Measurements from ENCODE around the gene CARD14. TPM values are rescaled to one million over a fixed set of nuclear protein-coding genes. Genes with fewer than 3 reads are reported as not detected.

CARD14 gene
- total and polyA plus RNA-seq, 2 of the 13 experiments (the other 11 are each of a cell fraction or from before 2014, with no cell fraction given): 0.11 TPM; not detected in 1

GRCh38 chr17:80147035-80147822 is 22.6 kb upstream of the CARD14 start, which contains the start of gene EIF4A3 (continued):
- TF ChIP-seq KLF6 (CRISPR knock-in tag; IDR thresholded peaks at IDR 0.05) (peak; percentile 87), HNRNPLL (IDR thresholded peaks at IDR 0.05; ENCODE audit: low read depth, low read length, poor library complexity, severe bottlenecking) (peak; percentile 89), CHD4 (IDR thresholded peaks at IDR 0.05; ENCODE audit: borderline replicate concordance, low read length) (no peak), AGO2 (optimal IDR thresholded peaks at IDR 0.05; ENCODE audit: low read depth, low read length) (peak; percentile 85), LRRFIP1 (CRISPR knock-in tag; conservative IDR thresholded peaks at IDR 0.05) (no peak), ZNF547 (CRISPR knock-in tag; IDR thresholded peaks at IDR 0.05) (peak; percentile 50), ZNF704 (CRISPR knock-in tag; IDR thresholded peaks at IDR 0.05; ENCODE audit: borderline replicate concordance) (peak; percentile 80), SOX13 (IDR thresholded peaks at IDR 0.05) (no peak), SOX13 (CRISPR knock-in tag; conservative IDR thresholded peaks at IDR 0.05 in 1 of 2, IDR thresholded peaks at IDR 0.05 in 1 of 2) (peak in 1 of 2 experiments; percentile 38; a peak in 1 of 4 replicates), CREM (IDR thresholded peaks at IDR 0.05) (peak; percentile 87), CREM (CRISPR knock-in tag; IDR thresholded peaks at IDR 0.05) (no peak), MYNN (CRISPR knock-in tag; IDR thresholded peaks at IDR 0.05; ENCODE audit: low read depth) (0 out of 2 replicates have a peak, but pooled peaks have one; percentile 59), BORCS8-MEF2B (CRISPR knock-in tag; IDR thresholded peaks at IDR 0.05) (peak; percentile 98), BHLHE40 (IDR thresholded peaks at IDR 0.05; ENCODE audit: low read length) (peak; percentile 98), JARID2 (CRISPR knock-in tag; IDR thresholded peaks at IDR 0.05; ENCODE audit: insufficient replicate concordance) (peak; percentile 68), EEA1 (CRISPR knock-in tag; IDR thresholded peaks at IDR 0.05; ENCODE audit: borderline replicate concordance) (peak; percentile 95), NKX3-1 (CRISPR knock-in tag; IDR thresholded peaks at IDR 0.05) (peak; percentile 76; the same call in 1 of the 2 replicates), RBFOX2 (IDR thresholded peaks at IDR 0.05; ENCODE audit: low read depth, low read length) (peak; percentile 99)
- TF ChIP-seq, protein P1, sequence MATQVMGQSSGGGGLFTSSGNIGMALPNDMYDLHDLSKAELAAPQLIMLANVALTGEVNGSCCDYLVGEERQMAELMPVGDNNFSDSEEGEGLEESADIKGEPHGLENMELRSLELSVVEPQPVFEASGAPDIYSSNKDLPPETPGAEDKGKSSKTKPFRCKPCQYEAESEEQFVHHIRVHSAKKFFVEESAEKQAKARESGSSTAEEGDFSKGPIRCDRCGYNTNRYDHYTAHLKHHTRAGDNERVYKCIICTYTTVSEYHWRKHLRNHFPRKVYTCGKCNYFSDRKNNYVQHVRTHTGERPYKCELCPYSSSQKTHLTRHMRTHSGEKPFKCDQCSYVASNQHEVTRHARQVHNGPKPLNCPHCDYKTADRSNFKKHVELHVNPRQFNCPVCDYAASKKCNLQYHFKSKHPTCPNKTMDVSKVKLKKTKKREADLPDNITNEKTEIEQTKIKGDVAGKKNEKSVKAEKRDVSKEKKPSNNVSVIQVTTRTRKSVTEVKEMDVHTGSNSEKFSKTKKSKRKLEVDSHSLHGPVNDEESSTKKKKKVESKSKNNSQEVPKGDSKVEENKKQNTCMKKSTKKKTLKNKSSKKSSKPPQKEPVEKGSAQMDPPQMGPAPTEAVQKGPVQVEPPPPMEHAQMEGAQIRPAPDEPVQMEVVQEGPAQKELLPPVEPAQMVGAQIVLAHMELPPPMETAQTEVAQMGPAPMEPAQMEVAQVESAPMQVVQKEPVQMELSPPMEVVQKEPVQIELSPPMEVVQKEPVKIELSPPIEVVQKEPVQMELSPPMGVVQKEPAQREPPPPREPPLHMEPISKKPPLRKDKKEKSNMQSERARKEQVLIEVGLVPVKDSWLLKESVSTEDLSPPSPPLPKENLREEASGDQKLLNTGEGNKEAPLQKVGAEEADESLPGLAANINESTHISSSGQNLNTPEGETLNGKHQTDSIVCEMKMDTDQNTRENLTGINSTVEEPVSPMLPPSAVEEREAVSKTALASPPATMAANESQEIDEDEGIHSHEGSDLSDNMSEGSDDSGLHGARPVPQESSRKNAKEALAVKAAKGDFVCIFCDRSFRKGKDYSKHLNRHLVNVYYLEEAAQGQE (IDR thresholded peaks at IDR 0.05; ENCODE audit: borderline replicate concordance in 1 of 2, low read depth in 1 of 2, low read length in 2 of 2): no peak
- TF ChIP-seq, protein P2, sequence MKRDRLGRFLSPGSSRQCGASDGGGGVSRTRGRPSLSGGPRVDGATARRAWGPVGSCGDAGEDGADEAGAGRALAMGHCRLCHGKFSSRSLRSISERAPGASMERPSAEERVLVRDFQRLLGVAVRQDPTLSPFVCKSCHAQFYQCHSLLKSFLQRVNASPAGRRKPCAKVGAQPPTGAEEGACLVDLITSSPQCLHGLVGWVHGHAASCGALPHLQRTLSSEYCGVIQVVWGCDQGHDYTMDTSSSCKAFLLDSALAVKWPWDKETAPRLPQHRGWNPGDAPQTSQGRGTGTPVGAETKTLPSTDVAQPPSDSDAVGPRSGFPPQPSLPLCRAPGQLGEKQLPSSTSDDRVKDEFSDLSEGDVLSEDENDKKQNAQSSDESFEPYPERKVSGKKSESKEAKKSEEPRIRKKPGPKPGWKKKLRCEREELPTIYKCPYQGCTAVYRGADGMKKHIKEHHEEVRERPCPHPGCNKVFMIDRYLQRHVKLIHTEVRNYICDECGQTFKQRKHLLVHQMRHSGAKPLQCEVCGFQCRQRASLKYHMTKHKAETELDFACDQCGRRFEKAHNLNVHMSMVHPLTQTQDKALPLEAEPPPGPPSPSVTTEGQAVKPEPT (CRISPR knock-in tag; IDR thresholded peaks at IDR 0.05; ENCODE audit: low read depth): no peak; the same call in 1 of the 2 replicates
